Measurements from ENCODE around the gene LDB2.

Gene LDB2

DNA sequence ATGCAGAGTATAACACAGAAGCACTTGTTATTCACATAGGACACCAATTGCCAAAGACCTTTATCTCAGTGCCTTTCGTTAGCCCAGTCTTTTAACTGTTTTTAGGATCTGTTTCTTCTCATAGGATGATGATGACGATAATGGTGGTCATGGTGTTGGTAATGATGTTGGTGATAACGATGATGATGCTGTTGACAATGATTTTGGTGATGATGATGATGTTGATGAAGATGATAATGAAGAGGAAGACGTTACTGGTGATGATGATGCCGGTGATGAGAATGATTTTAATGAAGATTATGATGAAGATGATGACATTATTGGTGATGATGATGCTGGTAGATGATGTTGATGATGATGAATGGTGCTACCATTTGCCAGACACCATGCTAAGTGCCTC is 29.8 kb downstream of the LDB2 start:
- in situ Hi-C loops (cut with MboI; ENCODE audit: low pct_unique_long_range_greater_than_20kb, low sequenced_read_pairs, unreplicated experiment), result no loop called here
- DNase-seq (ENCODE audit: low spot score), result no peak
- TF ChIP-seq, protein P1, sequence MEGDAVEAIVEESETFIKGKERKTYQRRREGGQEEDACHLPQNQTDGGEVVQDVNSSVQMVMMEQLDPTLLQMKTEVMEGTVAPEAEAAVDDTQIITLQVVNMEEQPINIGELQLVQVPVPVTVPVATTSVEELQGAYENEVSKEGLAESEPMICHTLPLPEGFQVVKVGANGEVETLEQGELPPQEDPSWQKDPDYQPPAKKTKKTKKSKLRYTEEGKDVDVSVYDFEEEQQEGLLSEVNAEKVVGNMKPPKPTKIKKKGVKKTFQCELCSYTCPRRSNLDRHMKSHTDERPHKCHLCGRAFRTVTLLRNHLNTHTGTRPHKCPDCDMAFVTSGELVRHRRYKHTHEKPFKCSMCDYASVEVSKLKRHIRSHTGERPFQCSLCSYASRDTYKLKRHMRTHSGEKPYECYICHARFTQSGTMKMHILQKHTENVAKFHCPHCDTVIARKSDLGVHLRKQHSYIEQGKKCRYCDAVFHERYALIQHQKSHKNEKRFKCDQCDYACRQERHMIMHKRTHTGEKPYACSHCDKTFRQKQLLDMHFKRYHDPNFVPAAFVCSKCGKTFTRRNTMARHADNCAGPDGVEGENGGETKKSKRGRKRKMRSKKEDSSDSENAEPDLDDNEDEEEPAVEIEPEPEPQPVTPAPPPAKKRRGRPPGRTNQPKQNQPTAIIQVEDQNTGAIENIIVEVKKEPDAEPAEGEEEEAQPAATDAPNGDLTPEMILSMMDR (IDR thresholded peaks at IDR 0.05; ENCODE audit: extremely low read depth, insufficient read depth, missing control alignments), result no peak

DNA sequence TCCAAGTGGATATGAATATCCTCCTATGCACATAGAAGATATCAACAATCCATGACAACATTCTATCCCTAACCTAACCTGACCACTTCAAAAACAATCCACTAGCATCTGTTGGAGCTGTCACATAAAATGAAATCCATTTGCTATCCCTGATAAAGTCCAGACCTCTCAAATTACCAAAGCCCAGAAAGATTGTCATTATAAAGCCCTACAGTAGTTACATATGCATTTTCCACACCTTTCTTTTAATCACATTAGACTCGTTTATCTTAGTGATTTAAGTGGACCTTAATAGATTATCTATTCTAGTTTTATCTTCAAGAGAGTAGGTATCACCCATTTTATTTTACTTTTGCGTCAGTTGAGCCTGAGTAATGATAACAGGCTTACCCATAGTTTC is 30.6 kb downstream of the LDB2 start:
- TF ChIP-seq, protein P1 (IDR thresholded peaks at IDR 0.05; ENCODE audit: extremely low read depth, insufficient read depth, missing control alignments), result no peak
- in situ Hi-C loops (cut with MboI; ENCODE audit: low pct_unique_long_range_greater_than_20kb, low sequenced_read_pairs, unreplicated experiment), result no loop called here

DNA sequence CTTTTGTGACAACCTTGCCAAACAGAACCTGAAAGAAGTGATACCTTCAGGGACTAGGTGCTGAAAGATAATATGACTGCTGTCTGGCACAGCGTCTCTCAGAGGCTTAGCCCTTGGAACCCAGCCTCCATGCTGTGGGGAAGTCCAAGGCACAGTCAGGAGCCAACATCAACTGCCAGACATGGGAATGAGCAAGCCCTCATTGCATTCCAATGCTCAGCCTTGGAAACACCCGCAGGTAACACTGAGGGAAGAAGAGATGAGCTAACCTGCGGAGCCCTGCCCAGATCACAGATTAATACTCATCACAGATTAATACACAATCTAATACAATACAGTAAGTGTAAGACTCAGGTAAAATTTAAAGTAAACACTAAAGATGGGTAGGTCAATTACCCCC is 31.5 kb downstream of the LDB2 start:
- TF ChIP-seq, protein P1 (IDR thresholded peaks at IDR 0.05; ENCODE audit: extremely low read depth, insufficient read depth, missing control alignments), result no peak
- in situ Hi-C loops (cut with MboI; ENCODE audit: low pct_unique_long_range_greater_than_20kb, low sequenced_read_pairs, unreplicated experiment), result no loop called here
- no peak for DNase-seq (ENCODE audit: low spot score)

More for the DNA sequence above, 30.6 kb downstream of the LDB2 start:
- no peak for DNase-seq (ENCODE audit: low spot score)

DNA sequence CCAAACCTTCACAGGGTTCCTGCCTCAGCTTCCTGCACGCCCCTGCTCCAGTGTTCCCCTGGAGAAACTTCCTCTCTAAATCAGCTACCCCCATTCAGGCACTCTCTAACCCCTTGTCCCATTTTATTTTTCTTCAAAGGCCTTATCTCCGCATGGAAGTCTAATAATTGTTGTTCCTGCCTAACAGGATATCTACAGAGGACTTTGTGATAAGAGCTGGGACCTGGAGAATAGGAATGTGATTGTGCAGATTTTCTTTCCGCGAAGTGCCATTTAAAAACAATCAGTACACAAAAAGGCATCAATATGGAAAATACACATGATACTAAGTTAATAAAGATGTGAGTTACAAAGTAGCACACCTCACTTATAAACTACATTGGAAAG is 32.6 kb downstream of the LDB2 start:
- in situ Hi-C loops (cut with MboI; ENCODE audit: low pct_unique_long_range_greater_than_20kb, low sequenced_read_pairs, unreplicated experiment), result no loop called here
- TF ChIP-seq, protein P1 (IDR thresholded peaks at IDR 0.05; ENCODE audit: extremely low read depth, insufficient read depth, missing control alignments), result no peak
- DNase-seq (ENCODE audit: low spot score), result no peak

DNA sequence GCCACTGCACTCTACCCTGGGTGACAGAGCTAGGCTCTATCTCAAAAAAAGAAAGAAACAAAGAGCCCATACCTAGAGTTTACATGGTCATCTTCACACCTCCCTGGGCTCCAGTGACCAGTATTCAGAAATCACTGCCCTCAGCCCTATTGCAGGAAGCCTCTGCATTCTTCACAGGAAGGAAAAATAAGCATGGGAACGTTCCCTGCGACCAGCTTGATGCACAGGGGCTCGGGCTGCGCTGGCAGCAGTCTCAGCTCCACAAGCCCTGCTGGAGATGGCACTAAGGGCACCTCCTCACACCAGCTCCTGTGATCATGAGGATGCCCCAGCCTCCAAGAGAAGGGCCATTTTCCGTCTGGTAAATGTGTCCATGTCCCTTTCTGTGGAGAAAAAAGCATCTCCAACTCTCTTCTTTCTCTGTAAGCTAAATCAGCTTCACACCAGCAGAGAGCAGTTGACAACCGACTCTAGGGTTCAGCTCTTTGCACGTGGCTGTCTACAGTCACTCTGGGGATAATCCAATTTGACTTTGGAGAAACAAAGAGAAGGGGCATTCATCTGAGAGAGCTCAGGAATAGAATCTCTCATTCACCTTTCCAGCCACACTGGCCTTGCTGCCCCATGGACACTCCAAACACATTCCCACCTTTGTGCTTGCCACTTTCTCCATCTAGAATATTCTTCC is 33.1 kb downstream of the LDB2 start:
- TF ChIP-seq, protein P1 (IDR thresholded peaks at IDR 0.05; ENCODE audit: extremely low read depth, insufficient read depth, missing control alignments), result no peak
- in situ Hi-C loops (cut with MboI; ENCODE audit: low pct_unique_long_range_greater_than_20kb, low sequenced_read_pairs, unreplicated experiment), result no loop called here
- no peak for DNase-seq (ENCODE audit: low spot score)

DNA sequence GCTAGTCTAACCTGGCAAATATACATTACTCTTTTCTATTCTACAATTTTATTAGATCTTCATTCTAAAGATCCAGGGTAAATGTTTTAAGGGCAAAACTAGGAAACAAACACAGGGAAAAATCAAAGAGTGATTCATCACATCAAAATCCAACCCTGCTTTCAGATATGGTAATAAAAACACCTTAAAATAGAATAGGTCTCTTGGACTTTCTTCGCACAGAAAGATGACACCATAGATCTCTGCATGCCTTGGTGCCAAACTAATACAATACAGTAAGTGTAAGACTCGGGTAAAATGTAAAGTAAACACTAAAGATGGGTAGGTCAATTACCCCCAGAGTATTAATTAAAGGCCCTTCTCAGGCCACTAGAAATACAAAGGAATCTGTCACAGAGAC is 34.2 kb downstream of the LDB2 start:
- no peak for DNase-seq (ENCODE audit: low spot score)
- in situ Hi-C loops (cut with MboI; ENCODE audit: low pct_unique_long_range_greater_than_20kb, low sequenced_read_pairs, unreplicated experiment), result no loop called here
- TF ChIP-seq, protein P1 (IDR thresholded peaks at IDR 0.05; ENCODE audit: extremely low read depth, insufficient read depth, missing control alignments), result no peak

Data from GM13977 (cell line).